A673 (cell line): Measurements from ENCODE around the gene NFKB2.

ENCODE experiments used
- EZH2 ChIP-seq: fragments of 200-600 bp; sonication (generic); IDR thresholded peaks from 2 replicates; pipeline ENCODE4 v1.6.1; 2017; ENCODE audit warnings: borderline replicate concordance, low read depth, mild to moderate bottlenecking, mixed read lengths, antibody characterized with exemption, low read length; ENCODE audit not compliant: poor library complexity, severe bottlenecking
- TF ChIP-seq, protein P1 (sequence below): fragments of 300-800, 200-600 bp; sonication (generic); conservative IDR thresholded peaks from 2 replicates; pipeline ENCODE4 v1.5.1; 2017; ENCODE audit warnings: low read depth, mild to moderate bottlenecking, antibody characterized with exemption, low read length, moderate library complexity, mixed read lengths

DNA sequence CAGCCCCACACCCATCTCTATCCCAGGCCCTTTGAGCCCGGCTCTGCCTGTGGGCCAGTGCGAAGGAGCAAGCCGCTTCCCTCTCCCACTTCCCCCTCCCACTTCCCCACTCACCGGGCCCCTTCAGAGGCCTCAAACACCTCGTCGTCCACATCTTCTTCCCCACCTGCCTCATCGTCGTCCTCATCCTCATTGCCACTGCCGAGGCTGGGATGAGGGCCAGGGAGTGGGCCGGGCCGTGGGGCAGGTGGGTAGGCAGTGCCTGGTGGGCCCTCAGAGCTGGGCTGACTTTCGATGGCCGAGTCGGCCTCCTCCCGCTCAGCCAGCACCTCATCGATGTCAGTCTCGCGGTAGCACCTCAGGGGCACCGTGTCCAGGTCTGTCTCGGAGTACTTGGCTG, 19.2 kb downstream of the NFKB2 start:
- TF ChIP-seq, protein P1, sequence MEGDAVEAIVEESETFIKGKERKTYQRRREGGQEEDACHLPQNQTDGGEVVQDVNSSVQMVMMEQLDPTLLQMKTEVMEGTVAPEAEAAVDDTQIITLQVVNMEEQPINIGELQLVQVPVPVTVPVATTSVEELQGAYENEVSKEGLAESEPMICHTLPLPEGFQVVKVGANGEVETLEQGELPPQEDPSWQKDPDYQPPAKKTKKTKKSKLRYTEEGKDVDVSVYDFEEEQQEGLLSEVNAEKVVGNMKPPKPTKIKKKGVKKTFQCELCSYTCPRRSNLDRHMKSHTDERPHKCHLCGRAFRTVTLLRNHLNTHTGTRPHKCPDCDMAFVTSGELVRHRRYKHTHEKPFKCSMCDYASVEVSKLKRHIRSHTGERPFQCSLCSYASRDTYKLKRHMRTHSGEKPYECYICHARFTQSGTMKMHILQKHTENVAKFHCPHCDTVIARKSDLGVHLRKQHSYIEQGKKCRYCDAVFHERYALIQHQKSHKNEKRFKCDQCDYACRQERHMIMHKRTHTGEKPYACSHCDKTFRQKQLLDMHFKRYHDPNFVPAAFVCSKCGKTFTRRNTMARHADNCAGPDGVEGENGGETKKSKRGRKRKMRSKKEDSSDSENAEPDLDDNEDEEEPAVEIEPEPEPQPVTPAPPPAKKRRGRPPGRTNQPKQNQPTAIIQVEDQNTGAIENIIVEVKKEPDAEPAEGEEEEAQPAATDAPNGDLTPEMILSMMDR = no peak
- TF ChIP-seq EZH2 = no peak
